ENCODE results near the gene AMFR. TPM values are rescaled to one million over a fixed set of nuclear protein-coding genes. Genes with fewer than 3 reads are reported as not detected.

AMFR gene
- total RNA-seq, 1 experiment from 2014 or later, result 25.6 TPM

GRCh38 chr16:56466344-56466743 lies 41.0 kb upstream of the AMFR start:
- no peak overlapping the region for H4K8ac ChIP-seq (replicated peaks; ENCODE audit: insufficient read length, low read depth, low read length)
- TF ChIP-seq, protein P1, sequence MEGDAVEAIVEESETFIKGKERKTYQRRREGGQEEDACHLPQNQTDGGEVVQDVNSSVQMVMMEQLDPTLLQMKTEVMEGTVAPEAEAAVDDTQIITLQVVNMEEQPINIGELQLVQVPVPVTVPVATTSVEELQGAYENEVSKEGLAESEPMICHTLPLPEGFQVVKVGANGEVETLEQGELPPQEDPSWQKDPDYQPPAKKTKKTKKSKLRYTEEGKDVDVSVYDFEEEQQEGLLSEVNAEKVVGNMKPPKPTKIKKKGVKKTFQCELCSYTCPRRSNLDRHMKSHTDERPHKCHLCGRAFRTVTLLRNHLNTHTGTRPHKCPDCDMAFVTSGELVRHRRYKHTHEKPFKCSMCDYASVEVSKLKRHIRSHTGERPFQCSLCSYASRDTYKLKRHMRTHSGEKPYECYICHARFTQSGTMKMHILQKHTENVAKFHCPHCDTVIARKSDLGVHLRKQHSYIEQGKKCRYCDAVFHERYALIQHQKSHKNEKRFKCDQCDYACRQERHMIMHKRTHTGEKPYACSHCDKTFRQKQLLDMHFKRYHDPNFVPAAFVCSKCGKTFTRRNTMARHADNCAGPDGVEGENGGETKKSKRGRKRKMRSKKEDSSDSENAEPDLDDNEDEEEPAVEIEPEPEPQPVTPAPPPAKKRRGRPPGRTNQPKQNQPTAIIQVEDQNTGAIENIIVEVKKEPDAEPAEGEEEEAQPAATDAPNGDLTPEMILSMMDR (conservative IDR thresholded peaks at IDR 0.05), result no peak
- H2BK20ac ChIP-seq (ENCODE audit: low read depth, low read length, poor library complexity, severe bottlenecking), result no peak overlapping the region
- H3K4me2 ChIP-seq (ENCODE audit: insufficient read depth, insufficient read length, low read length), result no peak overlapping the region
- Mint-ChIP-seq H3K4me1 (no peaks in the 10 kb centered on the region), H3K27ac (no peak overlapping the region), H3K4me3 (no peak overlapping the region), H3K36me3 (ENCODE audit: insufficient read depth in 1 of 3, low read depth in 3 of 3) (peaks cover 37 to 92% (median 82%) of the 10 kb centered on the region in 3 experiments; a peak in 6 of 7 replicates), H3K9me3 (no peaks in the 10 kb centered on the region), H3K27me3 (ENCODE audit: low read depth) (no peaks in the 10 kb centered on the region)
- no peak overlapping the region for H3T11ph ChIP-seq (ENCODE audit: low read length)
- no peak overlapping the region for H3K23ac ChIP-seq (ENCODE audit: insufficient read length, low read depth, low read length)
- H2BK15ac ChIP-seq (ENCODE audit: low read depth, low read length), result no peak overlapping the region
- H2BK120ac ChIP-seq (ENCODE audit: low read depth, low read length, poor library complexity, severe bottlenecking), result no peak overlapping the region
- no peaks in the 10 kb centered on the region for H3K23me2 ChIP-seq (ENCODE audit: insufficient read length, low read depth, low read length, poor library complexity, severe bottlenecking)
- H3K4me1 ChIP-seq (ENCODE audit: insufficient read depth, low read length), result no peaks in the 10 kb centered on the region
- no peaks in the 10 kb centered on the region for H4K20me1 ChIP-seq (ENCODE audit: control insufficient read depth, insufficient read depth, insufficient read length)
- no peak overlapping the region for H4K5ac ChIP-seq (ENCODE audit: insufficient read length, low read depth, low read length)
- WGBS (ENCODE audit: extremely low coverage, insufficient read length, low lambda C conversion rate), result no CpG with 5 or more reads among the region's 2 CpGs
- H3K56ac ChIP-seq (ENCODE audit: insufficient read length, low read depth, low read length), result no peak overlapping the region
- no peak overlapping the region for H2BK12ac ChIP-seq (ENCODE audit: insufficient read length, low read depth, low read length)
- no peaks in the 10 kb centered on the region for H3K9me3 ChIP-seq (ENCODE audit: control insufficient read depth, low read depth, low read length)
- no peak overlapping the region for H3K4ac ChIP-seq (ENCODE audit: low read depth, low read length)
- H3K18ac ChIP-seq (ENCODE audit: insufficient read length, low read depth, low read length), result no peak overlapping the region
- H3K27ac ChIP-seq (ENCODE audit: insufficient read length, low read depth, low read length), result no peak overlapping the region
- no peak for DNase-seq
- H2AK5ac ChIP-seq (ENCODE audit: insufficient read length, low read length), result no peak overlapping the region
- no peak overlapping the region for H3K9ac ChIP-seq (ENCODE audit: extremely low read depth, insufficient read length, low read length)
- H2BK5ac ChIP-seq (ENCODE audit: insufficient read length, low read length), result no peak overlapping the region
- no peaks in the 10 kb centered on the region for H3K79me2 ChIP-seq (ENCODE audit: insufficient read depth, low read length)
- no peak overlapping the region for H4K91ac ChIP-seq (ENCODE audit: insufficient read length, low read depth, low read length)
- H3K79me1 ChIP-seq (ENCODE audit: insufficient read depth, low read depth, low read length, poor library complexity, severe bottlenecking), result no peaks in the 10 kb centered on the region
- H2AFZ ChIP-seq (ENCODE audit: low read length), result no peak overlapping the region
- H3K14ac ChIP-seq (ENCODE audit: insufficient read depth, low read length), result no peak overlapping the region
- no peaks in the 10 kb centered on the region for H3K27me3 ChIP-seq (ENCODE audit: insufficient read depth, low read length)
